MG63 (cell line): ENCODE data around the gene TEX30. TPM values are rescaled to one million over a fixed set of nuclear protein-coding genes. Genes with fewer than 3 reads are reported as not detected.

ENCODE experiments used
- DNase-seq: peaks from one replicate; pipeline ENCODE4 v3.0.0-alpha.2; 2020
- H3K27me3 ChIP-seq: fragments of 250-450 bp; sonication (Bioruptor Pico); 2 replicates; pipeline ENCODE4 v1.5.1; 2020; ENCODE audit warnings: mild to moderate bottlenecking, moderate library complexity
- H3K36me3 ChIP-seq: fragments of 250-450 bp; sonication (Bioruptor Pico); 2 replicates; pipeline ENCODE4 v1.5.1; 2020; ENCODE audit warnings: mild to moderate bottlenecking, moderate library complexity
- H3K4me3 ChIP-seq: fragments of 250-450 bp; sonication (Bioruptor Pico); 2 replicates; pipeline ENCODE4 v1.5.1; 2020; ENCODE audit warnings: mild to moderate bottlenecking, moderate library complexity
- H3K9me3 ChIP-seq: fragments of 250-450 bp; sonication (Bioruptor Pico); 2 replicates; pipeline ENCODE4 v1.5.1; 2020; ENCODE audit warnings: mild to moderate bottlenecking, moderate library complexity
- total RNA-seq: library from RNA; depleted of rRNA; stranded (reverse); fragments of >200 nt; shearing (Covaris generic); gene quantifications from 2 replicates; pipeline ENCODE4 v1.2.3, GENCODE V29; 2014; ENCODE audit warnings: low replicate concordance; rRNA removed

Gene TEX30
- total RNA-seq, 1 experiment from 2014 or later = 47.2 TPM

- Histone ChIP-seq H3K4me3 (no peak overlapping the region), H3K27me3 (no peaks in the 10 kb centered on the region), H3K36me3 (no peaks in the 10 kb centered on the region), H3K9me3 (no peaks in the 10 kb centered on the region)
- DNase-seq = no peak
Measured at GRCh38 chr13:102758842-102759241, 14.7 kb downstream of the TEX30 start.

GRCh38 chr13:102757006-102757405, 16.6 kb downstream of the TEX30 start:
- Histone ChIP-seq H3K36me3 (no peaks in the 10 kb centered on the region), H3K9me3 (no peaks in the 10 kb centered on the region), H3K27me3 (no peaks in the 10 kb centered on the region), H3K4me3 (no peak overlapping the region)
- no peak for DNase-seq

GRCh38 chr13:102751886-102752285, 21.7 kb downstream of the TEX30 start:
- Histone ChIP-seq H3K9me3 (peaks cover 2% of the 10 kb centered on the region; the same call in 1 of the 2 replicates), H3K36me3 (no peaks in the 10 kb centered on the region), H3K4me3 (no peak overlapping the region), H3K27me3 (no peaks in the 10 kb centered on the region)
- no peak for DNase-seq

GRCh38 chr13:102742506-102742905, 31.1 kb downstream of the TEX30 start:
- Histone ChIP-seq H3K36me3 (no peaks in the 10 kb centered on the region), H3K9me3 (peaks cover 9% of the 10 kb centered on the region), H3K27me3 (peaks cover 15% of the 10 kb centered on the region), H3K4me3 (no peak overlapping the region)
- DNase-seq = no peak

- Histone ChIP-seq H3K4me3 (no peak overlapping the region), H3K9me3 (peaks cover 9% of the 10 kb centered on the region), H3K36me3 (no peaks in the 10 kb centered on the region), H3K27me3 (peaks cover 19% of the 10 kb centered on the region)
- no peak for DNase-seq
Measured at GRCh38 chr13:102742101-102742500, 31.5 kb downstream of the TEX30 start.

- no peaks in the 10 kb centered on the region for H3K36me3 ChIP-seq
- no peaks in the 10 kb centered on the region; the same call in 1 of the 2 replicates for H3K27me3 ChIP-seq
- no peaks in the 10 kb centered on the region for H3K9me3 ChIP-seq
- no peak overlapping the region for H3K4me3 ChIP-seq
- DNase-seq = no peak
Measured at GRCh38 chr13:102729560-102730270, 43.9 kb downstream of the TEX30 start.

GRCh38 chr13:102726430-102726829, 47.2 kb downstream of the TEX30 start:
- DNase-seq = no peak
- Histone ChIP-seq H3K36me3 (no peaks in the 10 kb centered on the region), H3K9me3 (no peaks in the 10 kb centered on the region), H3K4me3 (no peak overlapping the region), H3K27me3 (no peaks in the 10 kb centered on the region; the same call in 1 of the 2 replicates)

- peak; percentile 3 for DNase-seq
- H3K4me3 ChIP-seq = no peak overlapping the region
- no peaks in the 10 kb centered on the region for H3K36me3 ChIP-seq
- no peaks in the 10 kb centered on the region; the same call in 1 of the 2 replicates for H3K27me3 ChIP-seq
- H3K9me3 ChIP-seq = no peaks in the 10 kb centered on the region
Measured at GRCh38 chr13:102724923-102725322, 48.7 kb downstream of the TEX30 start.

GRCh38 chr13:102721800-102722231, 51.8 kb downstream of the TEX30 start:
- H3K36me3 ChIP-seq = no peaks in the 10 kb centered on the region
- H3K27me3 ChIP-seq = no peaks in the 10 kb centered on the region
- no peak overlapping the region for H3K4me3 ChIP-seq
- no peaks in the 10 kb centered on the region for H3K9me3 ChIP-seq
- peak; percentile 86 for DNase-seq

- no peak for DNase-seq
- Histone ChIP-seq H3K27me3 (no peaks in the 10 kb centered on the region), H3K9me3 (no peaks in the 10 kb centered on the region)
Measured at GRCh38 chr13:102718746-102719145, 54.8 kb downstream of the TEX30 start.

More at GRCh38 chr13:102718746-102719145, 54.8 kb downstream of the TEX30 start:
- Histone ChIP-seq H3K36me3 (no peaks in the 10 kb centered on the region), H3K4me3 (no peak overlapping the region)

Other genes starting within 250 kb of the TEX30 start
- gene TPP2, start 176.8 kb downstream of the TEX30 start, total RNA-seq = 33.9 and 43.6 TPM in 2 replicates
- gene METTL21C, start 78.7 kb downstream of the TEX30 start, total RNA-seq = not detected in 2 replicates
- gene POGLUT2, start 25.2 kb upstream of the TEX30 start, total RNA-seq = 17.5 and 18.9 TPM in 2 replicates
- 11.3 and 12.8 TPM in 2 replicates for gene BIVM, start 25.3 kb upstream of the TEX30 start, total RNA-seq
- gene ERCC5, start 72.2 kb upstream of the TEX30 start, total RNA-seq = 33.2 and 89.9 TPM in 2 replicates